ENCODE data around the gene NPY1R. TPM values are rescaled to one million over a fixed set of nuclear protein-coding genes. Genes with fewer than 3 reads are reported as not detected.

Gene NPY1R
- total RNA-seq, 1 donor from 2014 or later = 16.7 TPM

DNA sequence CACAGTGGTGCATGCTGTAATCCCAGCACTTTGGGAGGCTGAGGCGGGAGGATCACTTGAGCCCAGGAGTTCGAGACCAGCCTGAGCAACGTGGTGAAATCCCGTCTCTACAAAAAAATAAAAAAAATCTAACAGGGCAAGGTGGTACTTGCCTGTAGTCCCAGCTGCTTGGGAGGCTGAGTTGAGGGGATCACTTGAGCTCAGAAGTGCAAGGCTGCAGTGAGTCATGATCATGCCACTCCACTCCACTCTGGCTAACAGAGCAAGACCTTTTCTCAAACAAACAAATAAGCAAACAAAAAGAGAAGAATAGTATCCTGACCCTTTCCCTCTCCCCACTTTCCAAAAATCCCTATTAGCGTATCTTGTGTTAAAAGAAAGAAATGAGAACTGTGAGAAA is 52.7 kb downstream of the NPY1R start:
- Histone ChIP-seq H3K4me1 (no peaks in the 10 kb centered on the region), H3K9me3 (no peaks in the 10 kb centered on the region), H3K27ac (no peak overlapping the region), H3K4me3 (no peak overlapping the region), H3K27me3 (no peaks in the 10 kb centered on the region), H3K36me3 (no peaks in the 10 kb centered on the region)
- intact Hi-C loops (cut with DNase I) = no loop called here
- DNase-seq (ENCODE audit: extremely low spot score in 2 of 2) = no peak
- TF ChIP-seq POLR2A (IDR thresholded peaks at IDR 0.05) = no peak
- no peak for TF ChIP-seq POLR2AphosphoS5 (IDR thresholded peaks at IDR 0.05; ENCODE audit: insufficient read depth in 1 of 2, low read depth in 1 of 2)
- TF ChIP-seq, protein P1, sequence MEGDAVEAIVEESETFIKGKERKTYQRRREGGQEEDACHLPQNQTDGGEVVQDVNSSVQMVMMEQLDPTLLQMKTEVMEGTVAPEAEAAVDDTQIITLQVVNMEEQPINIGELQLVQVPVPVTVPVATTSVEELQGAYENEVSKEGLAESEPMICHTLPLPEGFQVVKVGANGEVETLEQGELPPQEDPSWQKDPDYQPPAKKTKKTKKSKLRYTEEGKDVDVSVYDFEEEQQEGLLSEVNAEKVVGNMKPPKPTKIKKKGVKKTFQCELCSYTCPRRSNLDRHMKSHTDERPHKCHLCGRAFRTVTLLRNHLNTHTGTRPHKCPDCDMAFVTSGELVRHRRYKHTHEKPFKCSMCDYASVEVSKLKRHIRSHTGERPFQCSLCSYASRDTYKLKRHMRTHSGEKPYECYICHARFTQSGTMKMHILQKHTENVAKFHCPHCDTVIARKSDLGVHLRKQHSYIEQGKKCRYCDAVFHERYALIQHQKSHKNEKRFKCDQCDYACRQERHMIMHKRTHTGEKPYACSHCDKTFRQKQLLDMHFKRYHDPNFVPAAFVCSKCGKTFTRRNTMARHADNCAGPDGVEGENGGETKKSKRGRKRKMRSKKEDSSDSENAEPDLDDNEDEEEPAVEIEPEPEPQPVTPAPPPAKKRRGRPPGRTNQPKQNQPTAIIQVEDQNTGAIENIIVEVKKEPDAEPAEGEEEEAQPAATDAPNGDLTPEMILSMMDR (IDR thresholded peaks at IDR 0.05) = no peak

DNA sequence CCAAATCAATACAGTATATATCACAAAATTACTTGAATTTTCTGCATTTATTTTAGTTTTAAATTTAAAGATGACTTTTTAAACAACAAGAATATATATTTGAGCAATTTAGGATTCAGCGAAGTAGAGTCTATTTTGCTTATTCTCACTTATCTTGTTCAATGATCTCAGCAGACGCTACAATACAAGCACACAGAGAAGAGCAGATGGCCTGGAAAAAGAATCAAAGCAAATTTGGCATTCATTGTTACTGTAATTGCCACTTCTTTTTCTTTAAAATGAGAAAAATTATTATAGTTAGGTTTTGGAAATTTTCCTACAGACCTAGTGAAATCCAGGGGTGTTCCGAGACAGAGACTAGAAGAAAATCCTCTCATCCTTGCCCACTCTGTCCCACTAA is 57.5 kb downstream of the NPY1R start:
- no peak for DNase-seq (ENCODE audit: extremely low spot score in 2 of 2)
- Histone ChIP-seq H3K9me3 (no peaks in the 10 kb centered on the region), H3K4me1 (no peaks in the 10 kb centered on the region), H3K27me3 (no peaks in the 10 kb centered on the region), H3K36me3 (no peaks in the 10 kb centered on the region), H3K4me3 (no peak overlapping the region), H3K27ac (no peak overlapping the region)
- no peak for TF ChIP-seq POLR2AphosphoS5 (IDR thresholded peaks at IDR 0.05; ENCODE audit: insufficient read depth in 1 of 2, low read depth in 1 of 2)
- intact Hi-C loops (cut with DNase I) = no loop called here

Other genes with a start within 250 kb of the NPY1R start
- 21.4 TPM for gene NAF1, start 165.7 kb downstream of the NPY1R start, total RNA-seq
- gene NPY5R, start 11.3 kb upstream of the NPY1R start, total RNA-seq = not detected
- not detected for gene TKTL2, start 141.2 kb upstream of the NPY1R start, total RNA-seq
- gene TMA16, start 162.1 kb upstream of the NPY1R start, total RNA-seq = 35.8 TPM

Data from vagina (tissue), 2 donors.